GM21619 (cell line): ENCODE measurements around the gene KCNA5.

ENCODE experiments used
- ATAC-seq: cut with Tn5 transposase; IDR thresholded peaks from one replicate; pipeline ENCODE4 v1.9.1; 2021; ENCODE audit not compliant: unreplicated experiment

The KCNA5 gene

GRCh38 chr12:5043589-5044419 is at the start of gene KCNA5:
TSS of gene KCNA5 (plus strand) at chr12:5043879. CDS start at chr12:5044148, 269 bp downstream.
- ATAC-seq: no peak

GRCh38 chr12:4994622-4995021 is 49.1 kb upstream of the KCNA5 start:
- no peak for ATAC-seq

GRCh38 chr12:4996714-4997113 is 47.0 kb upstream of the KCNA5 start:
- no peak for ATAC-seq

- no peak for ATAC-seq
These were observed 45.7 kb upstream of the KCNA5 start for GRCh38 chr12:4997939-4998338.

- ATAC-seq: no peak
These were observed 43.5 kb upstream of the KCNA5 start for GRCh38 chr12:5000204-5000603.

GRCh38 chr12:5000658-5001385 is 42.9 kb upstream of the KCNA5 start:
- no peak for ATAC-seq

- ATAC-seq: peak; percentile 71
These were observed 40.5 kb upstream of the KCNA5 start for GRCh38 chr12:5003025-5003666.

GRCh38 chr12:5008661-5009060 is 35.0 kb upstream of the KCNA5 start:
- ATAC-seq: no peak

- no peak for ATAC-seq
These were observed 33.5 kb upstream of the KCNA5 start for GRCh38 chr12:5010151-5010550.

GRCh38 chr12:5012337-5012736 is 31.3 kb upstream of the KCNA5 start:
- ATAC-seq: no peak

GRCh38 chr12:5013266-5013730 is 30.4 kb upstream of the KCNA5 start:
- ATAC-seq: no peak

- ATAC-seq: no peak
These were observed 29.4 kb upstream of the KCNA5 start for GRCh38 chr12:5014269-5014668.

- ATAC-seq: no peak
These were observed 27.8 kb upstream of the KCNA5 start for GRCh38 chr12:5015711-5016492.

GRCh38 chr12:5016526-5016925 is 27.2 kb upstream of the KCNA5 start:
- ATAC-seq: no peak

GRCh38 chr12:5017638-5018348 is 25.9 kb upstream of the KCNA5 start:
- ATAC-seq: no peak

GRCh38 chr12:5018677-5019076 is 25.0 kb upstream of the KCNA5 start:
- ATAC-seq: no peak

- ATAC-seq: no peak
These were observed 21.7 kb upstream of the KCNA5 start for GRCh38 chr12:5022025-5022424.

GRCh38 chr12:5022465-5023061 is 21.1 kb upstream of the KCNA5 start:
- no peak for ATAC-seq

GRCh38 chr12:5023842-5024241 is 19.8 kb upstream of the KCNA5 start:
- no peak for ATAC-seq
